GM12865 (cell line): ENCODE results near the gene RBM23.

Source experiments
- DNase-seq: peaks from one replicate; pipeline ENCODE4 v3.0.0; 2010; ENCODE audit warnings: low read depth
- H3K4me3 ChIP-seq: 2 replicates; pipeline ENCODE4 v1.5.1; 2011; ENCODE audit warnings: mild to moderate bottlenecking, low read depth, low read length, control low read depth
- TF ChIP-seq, protein P1 (sequence below): IDR thresholded peaks from 2 replicates; pipeline ENCODE4 v1.5.1; 2011; ENCODE audit warnings: low read length, control low read depth, low read depth, inconsistent platforms; ENCODE audit not compliant: insufficient read depth; ENCODE audit errors: missing control alignments

Gene RBM23

GRCh38 chr14:22887260-22887989, 31.5 kb downstream of the RBM23 start:
- TF ChIP-seq, protein P1, sequence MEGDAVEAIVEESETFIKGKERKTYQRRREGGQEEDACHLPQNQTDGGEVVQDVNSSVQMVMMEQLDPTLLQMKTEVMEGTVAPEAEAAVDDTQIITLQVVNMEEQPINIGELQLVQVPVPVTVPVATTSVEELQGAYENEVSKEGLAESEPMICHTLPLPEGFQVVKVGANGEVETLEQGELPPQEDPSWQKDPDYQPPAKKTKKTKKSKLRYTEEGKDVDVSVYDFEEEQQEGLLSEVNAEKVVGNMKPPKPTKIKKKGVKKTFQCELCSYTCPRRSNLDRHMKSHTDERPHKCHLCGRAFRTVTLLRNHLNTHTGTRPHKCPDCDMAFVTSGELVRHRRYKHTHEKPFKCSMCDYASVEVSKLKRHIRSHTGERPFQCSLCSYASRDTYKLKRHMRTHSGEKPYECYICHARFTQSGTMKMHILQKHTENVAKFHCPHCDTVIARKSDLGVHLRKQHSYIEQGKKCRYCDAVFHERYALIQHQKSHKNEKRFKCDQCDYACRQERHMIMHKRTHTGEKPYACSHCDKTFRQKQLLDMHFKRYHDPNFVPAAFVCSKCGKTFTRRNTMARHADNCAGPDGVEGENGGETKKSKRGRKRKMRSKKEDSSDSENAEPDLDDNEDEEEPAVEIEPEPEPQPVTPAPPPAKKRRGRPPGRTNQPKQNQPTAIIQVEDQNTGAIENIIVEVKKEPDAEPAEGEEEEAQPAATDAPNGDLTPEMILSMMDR: no peak
- DNase-seq: peak; percentile 96
- peak overlapping the region; percentile 76 for H3K4me3 ChIP-seq

DNA sequence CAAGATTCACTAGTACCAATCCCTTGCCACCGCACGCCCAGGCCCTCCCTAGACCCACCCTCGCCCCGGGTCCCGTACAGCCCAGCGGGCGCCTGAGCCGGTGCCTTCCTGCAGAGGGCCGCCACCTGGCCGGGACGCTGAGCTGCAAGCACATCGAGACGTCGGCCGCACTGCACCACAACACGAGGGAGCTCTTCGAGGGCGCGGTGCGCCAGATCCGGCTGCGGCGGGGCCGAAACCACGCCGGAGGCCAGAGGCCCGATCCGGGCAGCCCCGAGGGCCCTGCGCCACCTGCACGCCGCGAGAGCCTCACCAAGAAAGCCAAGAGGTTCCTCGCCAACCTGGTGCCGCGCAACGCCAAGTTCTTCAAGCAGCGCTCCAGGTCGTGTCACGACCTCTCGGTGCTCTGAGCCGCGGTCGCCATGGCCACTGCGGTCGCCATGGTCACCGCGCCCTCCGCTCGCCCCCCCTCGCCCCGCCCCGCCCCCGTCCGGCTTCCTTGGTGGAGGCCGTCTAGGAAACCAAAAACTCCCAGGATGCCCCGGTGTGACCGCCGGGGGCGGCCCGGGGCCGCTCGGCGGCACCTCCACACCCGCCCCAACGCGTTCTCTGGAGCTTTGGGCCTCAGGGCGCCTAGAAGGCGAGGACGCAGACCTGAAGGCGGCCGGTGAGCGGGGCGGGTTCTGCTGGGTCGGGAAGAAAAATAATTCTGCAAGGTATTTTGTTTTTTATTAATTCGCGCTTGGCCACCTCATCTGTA, 32.3 kb downstream of the RBM23 start:
- DNase-seq: peak; percentile 95
- H3K4me3 ChIP-seq: peak overlapping the region; percentile 76
- TF ChIP-seq, protein P1: peak; percentile 34

DNA sequence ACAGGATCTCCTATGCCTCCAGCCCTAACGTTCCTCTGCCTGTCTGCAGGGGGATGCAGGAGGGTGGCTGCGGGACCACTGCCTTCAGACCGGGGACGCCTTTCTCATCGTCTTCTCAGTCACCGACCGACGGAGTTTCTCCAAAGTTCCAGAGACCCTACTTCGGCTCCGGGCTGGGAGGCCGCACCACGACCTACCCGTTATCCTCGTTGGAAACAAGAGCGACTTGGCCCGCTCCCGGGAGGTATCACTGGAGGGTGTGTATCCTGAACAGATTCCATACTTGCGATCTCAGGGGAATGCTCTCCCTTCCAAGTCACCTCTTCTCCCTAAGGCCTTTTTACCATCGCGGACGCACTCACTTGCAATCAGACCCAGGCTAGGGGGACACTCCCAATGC, 33.0 kb downstream of the RBM23 start:
- DNase-seq: no peak
- TF ChIP-seq, protein P1: no peak

DNA sequence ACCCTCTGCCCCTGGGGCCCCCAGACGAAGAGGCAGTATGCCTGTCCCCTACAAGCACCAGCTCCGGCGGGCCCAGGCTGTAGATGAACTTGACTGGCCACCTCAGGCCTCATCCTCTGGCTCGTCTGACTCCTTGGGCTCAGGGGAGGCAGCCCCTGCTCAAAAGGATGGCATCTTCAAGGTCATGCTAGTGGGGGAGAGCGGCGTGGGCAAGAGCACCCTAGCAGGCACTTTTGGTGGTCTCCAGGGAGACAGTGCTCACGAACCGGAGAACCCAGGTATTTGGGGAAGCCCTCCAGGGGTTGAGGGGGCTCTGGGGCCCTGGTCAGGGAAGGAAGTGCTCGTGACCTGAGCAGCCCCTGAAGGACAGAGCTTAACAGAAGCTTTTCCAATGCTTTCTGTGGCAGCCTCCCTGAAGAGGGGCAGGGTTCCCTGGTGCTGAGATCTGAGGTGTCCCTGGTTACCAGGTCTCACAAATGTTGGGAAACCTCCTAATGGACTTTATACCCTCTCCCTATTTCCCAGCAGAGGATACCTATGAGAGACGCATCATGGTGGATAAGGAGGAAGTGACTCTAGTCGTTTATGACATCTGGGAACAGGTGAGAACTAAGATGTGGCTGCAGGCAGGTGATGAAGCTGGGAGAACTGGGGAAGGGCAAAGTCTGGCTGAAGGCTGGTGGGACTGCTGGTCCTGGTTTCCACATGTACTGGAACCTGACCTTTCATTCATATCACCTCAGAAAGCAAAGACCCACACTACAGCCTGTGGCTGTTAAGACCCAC, 34.0 kb downstream of the RBM23 start:
- DNase-seq: no peak
- TF ChIP-seq, protein P1: no peak
- no peak overlapping the region for H3K4me3 ChIP-seq

More for the DNA sequence above, 33.0 kb downstream of the RBM23 start:
- H3K4me3 ChIP-seq: peak overlapping the region; percentile 76

GRCh38 chr14:22884076-22884737, 34.7 kb downstream of the RBM23 start:
- TF ChIP-seq, protein P1: no peak
- no peak for DNase-seq
- no peak overlapping the region for H3K4me3 ChIP-seq

DNA sequence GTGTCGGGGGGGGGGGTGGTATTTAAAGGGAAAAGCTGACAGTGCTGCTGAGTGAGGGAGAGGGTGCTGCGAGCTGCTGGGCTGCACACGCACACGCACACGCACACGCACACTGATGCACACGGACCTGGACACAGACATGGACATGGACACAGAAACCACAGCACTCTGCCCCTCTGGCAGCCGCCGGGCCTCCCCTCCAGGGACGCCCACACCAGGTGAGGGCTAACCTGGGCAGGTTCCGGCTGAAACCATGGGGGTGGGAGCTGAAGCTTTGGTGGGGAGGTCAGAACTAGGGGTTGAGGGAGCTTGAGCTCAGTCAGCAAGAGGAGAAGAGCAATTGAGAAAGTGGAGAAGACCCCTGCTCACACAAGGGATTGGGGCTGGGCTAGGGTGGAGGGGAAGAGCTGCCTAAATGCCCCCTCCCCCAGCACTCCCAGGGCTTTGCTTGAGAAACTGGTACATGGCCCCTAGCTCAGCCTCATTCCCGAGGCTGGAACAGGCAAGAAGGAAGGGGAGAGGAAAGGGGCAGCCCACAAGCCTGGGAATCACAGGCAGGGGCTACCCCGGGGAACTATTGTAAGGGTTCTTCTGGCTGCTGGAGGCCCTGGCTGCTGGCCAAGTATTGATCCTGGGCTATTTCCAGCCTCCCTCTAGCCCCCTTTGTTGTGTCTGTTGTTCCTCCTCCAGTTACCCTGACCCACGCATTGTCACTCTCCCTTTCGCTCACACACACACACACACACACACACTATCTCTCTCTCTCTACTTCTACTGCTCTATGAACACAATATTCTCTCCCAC, 35.6 kb downstream of the RBM23 start, which contains the start of gene REM2:
REM2 (plus strand) TSS at position 50 of the 804 bp plus-strand sequence; CDS start at position 116, 66 bp downstream.
- no peak within 1 kb of the TSS for H3K4me3 ChIP-seq
- DNase-seq: no peak
- TF ChIP-seq, protein P1: no peak
